HG03095 (cell line): ENCODE data around the gene ZNF397.
"Not testable (repeated sequence)": the region's sequence is repeated elsewhere in the genome, so short reads cannot be mapped to it uniquely, and the experiment has no call there.

Experiments used
- ATAC-seq: cut with Tn5 transposase; IDR thresholded peaks from one replicate; pipeline ENCODE4 v1.9.1; 2021; ENCODE audit warnings: moderate library complexity; ENCODE audit not compliant: unreplicated experiment

Gene ZNF397

DNA sequence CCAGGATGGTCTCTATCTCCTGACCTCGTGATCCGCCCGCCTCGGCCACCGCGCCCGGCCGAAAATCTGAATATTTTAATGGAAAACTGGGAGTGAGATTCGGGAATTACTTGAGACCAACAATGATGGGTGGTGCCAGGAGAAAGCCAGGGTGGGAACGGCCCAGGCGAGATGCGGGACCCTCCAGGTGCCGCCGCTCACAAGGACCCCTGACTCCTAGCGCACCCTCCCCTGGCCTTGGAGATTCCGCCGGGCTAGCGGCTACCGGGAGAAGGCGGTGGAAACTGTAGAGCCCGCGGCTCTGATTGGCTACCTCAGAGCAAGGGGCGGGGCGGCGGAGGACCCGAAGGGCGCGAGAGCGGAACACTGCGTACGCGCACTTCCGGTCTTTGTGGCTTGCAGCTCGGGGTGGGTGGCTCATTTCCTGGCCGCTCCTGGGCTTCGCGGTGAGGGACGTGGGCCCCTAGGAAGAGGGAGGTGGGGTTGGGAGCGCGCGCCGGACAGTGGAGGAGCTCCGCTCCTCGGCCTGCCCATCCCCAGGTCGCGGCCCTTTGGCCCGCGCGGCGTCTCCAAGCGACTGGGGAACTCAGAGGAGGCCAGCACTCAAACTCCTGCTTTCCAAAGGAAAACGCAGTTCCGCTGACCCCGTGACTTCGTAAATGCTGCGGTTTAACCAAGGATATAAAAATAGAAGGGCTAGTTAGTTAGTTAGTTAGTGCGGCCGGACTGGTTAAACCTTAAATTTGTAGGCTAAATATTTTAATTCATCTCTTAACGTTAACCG lies at the start of gene ZNF397:
Gene ZNF397 (plus strand): TSS at position 371 of the 784 bp plus-strand sequence. CDS start 1,437 bp downstream, outside the sequence.
- ATAC-seq, result peak; percentile 99

DNA sequence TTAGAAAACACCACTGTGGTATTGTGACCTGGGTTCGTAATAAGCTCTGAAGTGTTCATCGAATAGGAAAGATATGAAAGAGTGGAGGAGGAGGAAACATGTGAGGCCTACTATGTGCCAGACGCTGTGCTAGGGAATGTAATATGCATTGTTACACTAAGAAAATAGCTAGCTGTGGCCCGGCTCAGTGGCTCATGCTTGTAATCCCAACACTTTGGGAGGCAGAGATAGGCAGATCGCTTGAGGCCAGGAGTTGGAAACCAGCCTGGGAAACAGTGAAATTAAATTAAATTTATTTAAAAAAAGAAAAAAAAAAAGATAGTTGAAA lies 49.2 kb upstream of the ZNF397 start:
- no peak for ATAC-seq

DNA sequence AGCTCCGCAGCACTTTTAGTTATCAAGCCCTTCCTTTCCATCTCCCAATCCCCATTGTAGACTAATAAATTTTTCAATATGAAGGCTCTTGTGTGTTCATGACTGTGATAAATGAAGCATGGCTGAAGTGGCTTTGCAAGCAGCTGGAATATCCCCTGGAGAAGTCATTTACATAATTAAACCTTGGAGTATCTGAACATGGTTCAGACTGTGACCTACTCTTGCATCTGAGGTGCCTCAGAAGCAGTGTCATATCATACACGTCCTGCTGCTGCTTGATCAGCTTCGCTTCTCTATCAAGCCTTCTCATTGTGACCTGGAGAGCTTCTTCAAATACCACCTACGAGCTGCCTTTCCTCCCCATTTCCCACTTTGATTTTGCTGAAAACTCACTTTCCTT lies 48.4 kb upstream of the ZNF397 start:
- no peak for ATAC-seq

DNA sequence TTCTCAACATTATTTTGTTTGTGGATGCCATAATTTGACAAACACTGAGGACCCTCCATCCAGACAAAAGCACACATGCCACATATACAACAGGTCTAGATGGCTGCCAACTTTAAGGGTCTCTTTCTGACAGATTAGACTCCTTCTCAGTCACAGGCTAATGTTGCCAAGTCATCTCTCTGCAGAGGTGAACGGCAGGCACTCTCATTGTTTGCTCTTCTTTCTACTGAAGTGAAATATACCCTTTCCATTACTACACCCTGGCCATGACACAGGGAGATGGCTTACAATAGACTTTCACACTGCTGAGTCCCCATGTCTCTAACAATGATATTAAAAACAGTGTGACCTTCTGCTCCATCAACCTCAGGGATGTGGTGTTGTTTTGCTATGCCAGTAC lies 47.5 kb upstream of the ZNF397 start:
- ATAC-seq, result no peak

DNA sequence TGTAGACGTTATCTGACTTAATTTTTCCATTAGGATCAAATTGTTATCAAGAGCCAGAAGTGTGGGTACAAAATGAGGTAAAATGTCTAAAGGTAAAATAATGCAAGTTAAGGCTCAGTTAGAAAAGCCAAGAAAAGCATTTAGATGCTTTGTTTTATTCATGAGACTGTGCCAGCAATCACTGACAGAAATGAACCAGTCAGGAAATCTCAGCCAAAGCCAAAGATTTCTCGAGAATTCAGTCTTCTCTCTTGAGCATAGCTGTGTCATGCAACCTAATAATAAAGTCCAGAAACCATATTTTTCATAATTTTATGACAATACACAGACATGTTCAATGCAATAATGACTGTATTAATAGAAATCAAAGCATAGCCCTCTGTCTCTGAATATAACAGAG lies 43.5 kb upstream of the ZNF397 start:
- no peak for ATAC-seq

DNA sequence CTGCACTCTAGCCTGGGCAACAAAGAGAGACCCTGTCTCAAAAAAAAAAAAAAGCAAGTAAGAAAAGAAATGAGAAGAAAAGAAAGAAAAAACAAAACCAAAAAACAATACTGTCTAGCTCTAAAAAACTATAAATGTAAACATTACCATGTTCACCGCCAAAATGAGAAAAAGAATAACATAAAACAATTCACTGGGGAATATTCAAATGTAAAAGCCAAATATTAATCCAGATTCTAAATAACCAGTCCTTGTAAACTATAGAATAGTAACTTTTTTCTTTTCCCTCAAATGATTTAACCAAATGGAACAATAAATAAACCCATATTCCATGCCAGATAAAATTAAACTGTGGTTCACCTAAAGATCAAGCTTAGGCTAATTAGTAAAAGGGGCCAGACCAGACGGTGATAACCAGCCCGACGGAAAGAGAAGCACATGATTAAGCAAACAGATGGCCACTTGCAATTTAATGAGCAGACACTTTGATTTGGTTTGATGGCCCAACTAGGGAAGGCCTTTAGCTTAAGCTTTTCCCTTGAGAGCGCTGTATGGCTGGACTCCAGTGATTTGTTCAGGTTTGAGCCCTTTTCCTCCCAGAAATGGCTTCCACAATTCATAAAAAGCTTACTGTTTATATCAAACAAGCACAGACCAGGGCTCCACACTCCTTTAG lies 39.4 kb upstream of the ZNF397 start:
- ATAC-seq, result no peak

DNA sequence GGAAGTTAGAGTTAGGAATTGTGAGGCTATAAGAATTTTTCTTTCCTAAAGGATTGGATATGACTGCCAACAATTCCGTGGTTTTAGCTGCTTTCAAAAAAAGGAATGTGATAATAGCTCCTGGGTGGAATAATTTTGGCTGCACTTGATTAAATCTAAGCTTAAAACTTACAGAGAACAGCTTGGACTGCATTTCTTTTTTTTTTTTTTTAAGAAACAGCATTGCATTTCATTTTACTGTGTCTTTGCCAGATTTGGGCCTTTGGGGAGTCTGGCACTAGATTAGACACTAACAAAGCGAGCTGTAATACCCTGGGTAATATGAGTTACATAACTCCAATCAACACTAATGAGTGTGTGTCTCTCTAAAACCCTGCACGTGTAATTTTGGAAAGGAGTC lies 37.8 kb upstream of the ZNF397 start:
- ATAC-seq, result no peak

DNA sequence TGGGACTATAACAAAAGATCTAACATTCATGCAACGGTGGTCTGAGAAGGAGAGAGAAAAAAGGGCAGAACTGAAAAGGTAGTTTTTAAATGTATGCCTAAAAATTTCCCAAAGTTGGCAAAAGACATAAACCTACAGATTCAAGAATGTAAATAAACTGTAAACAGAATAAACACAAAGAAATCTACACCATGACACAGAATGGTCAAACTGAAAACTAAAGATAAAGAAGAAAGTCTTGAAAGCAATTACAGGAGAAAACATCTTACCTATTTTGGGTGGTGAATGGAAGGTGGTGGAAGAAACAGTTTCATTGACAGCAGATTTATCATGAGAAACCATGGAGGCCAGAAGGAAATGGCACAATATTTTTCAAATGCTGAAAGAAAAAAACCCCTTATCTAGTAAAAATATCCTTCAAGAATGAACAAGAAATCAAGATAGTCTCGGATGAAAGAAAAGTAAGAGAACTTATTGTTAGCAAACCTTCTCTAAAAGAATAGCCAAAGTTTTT lies 35.6 kb upstream of the ZNF397 start:
- no peak for ATAC-seq

DNA sequence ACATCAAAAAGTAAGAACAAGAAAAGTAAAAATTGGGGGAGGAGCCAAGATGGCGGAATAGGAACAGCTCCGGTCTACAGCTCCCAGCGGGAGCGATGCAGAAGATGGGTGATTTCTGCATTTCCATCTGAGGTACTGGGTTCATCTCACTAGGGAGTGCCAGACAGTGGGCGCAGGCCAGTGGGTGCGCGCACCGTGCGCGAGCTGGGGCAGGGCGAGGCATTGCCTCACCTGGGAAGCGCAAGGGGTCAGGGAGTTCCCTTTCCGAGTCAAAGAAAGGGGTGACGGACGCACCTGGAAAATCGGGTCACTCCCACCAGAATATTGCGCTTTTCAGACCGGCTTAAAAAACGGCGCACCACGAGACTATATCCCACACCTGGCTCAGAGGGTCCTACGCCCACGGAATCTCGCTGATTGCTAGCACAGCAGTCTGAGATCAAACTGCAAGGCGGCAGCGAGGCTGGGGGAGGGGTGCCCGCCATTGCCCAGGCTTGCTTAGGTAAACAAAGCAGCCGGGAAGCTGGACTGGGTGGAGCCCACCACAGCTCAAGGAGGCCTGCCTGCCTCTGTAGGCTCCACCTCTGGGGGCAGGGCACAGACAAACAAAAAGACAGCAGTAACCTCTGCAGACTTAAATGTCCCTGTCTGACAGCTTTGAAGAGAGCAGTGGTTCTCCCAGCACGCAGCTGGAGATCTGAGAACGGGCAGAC lies 34.9 kb upstream of the ZNF397 start:
- ATAC-seq, result not testable (repeated sequence)

DNA sequence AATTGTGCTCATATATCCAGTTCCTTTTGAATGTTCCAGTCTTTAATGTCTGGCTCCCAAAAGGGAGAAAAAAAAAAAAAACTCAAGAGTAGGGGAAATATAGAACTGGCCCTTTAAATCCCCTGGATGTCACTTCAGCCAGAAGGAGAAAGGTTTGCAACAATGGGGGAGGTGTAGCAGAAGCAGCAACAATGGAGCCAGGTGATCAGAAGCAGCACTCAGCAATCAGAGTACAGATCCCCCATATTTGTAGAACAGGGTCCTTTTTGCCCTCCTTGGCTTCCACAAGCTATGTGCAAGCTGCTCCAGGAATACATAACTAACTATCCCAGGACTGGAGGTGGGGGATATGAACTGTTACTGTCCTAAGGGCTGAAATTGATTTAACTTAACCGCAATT lies 25.8 kb upstream of the ZNF397 start:
- ATAC-seq, result no peak

DNA sequence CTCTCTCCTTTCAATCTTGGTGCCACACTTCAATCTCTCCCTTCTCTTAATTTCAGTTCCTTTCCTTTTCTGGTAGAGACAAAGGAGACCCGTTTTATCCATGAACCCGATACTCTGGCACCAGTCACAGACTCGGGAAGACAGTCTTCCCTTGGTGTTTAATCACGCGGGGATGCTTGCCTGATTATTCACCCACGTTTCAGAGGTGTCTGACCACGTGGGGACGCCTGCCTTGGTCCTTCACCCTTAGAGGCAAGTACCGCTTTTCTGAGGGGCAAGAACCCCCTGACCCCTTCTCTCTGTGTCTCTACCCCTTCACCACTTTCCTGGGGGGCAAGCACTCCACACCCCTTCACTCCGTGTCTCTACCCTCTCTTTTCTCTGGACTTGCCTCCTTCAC lies 24.2 kb upstream of the ZNF397 start:
- ATAC-seq, result not testable (repeated sequence)

DNA sequence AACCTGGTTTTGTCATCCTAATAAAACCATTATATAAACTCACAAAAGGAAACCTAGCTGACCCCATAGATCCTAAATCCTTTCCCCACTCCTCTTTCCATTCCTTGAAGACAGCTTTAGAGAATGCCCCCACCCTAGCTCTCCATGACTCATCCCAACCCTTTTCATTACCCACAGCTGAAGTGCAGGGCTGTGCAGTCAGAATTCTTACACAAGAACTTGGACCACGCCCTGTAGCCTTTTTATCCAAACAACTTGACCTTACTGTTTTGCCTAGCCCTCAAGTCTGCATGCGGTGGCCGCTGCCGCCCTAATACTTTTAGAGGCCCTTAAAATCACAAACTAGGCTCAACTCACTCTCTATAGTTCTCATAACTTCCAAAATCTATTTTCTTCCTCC lies 21.5 kb upstream of the ZNF397 start:
- not testable (repeated sequence) for ATAC-seq

DNA sequence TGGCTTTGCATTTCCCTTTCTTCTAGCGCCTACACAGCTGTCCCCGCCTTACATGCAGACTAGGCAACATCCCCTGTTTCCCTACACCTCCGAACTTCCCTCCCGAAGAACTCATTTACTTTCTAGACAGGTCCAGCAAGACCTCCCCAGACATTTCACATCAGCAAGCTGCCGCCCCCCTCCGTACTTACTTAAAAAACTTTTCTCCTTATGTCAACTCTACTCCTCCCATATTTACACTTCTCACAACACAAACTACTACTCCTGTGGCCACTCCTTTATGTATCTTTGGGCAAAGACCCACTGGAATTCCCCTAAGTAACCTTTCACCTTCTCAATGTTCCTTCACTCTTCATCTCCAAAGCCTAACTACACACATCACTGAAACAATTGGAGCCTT lies 20.4 kb upstream of the ZNF397 start:
- no peak for ATAC-seq

DNA sequence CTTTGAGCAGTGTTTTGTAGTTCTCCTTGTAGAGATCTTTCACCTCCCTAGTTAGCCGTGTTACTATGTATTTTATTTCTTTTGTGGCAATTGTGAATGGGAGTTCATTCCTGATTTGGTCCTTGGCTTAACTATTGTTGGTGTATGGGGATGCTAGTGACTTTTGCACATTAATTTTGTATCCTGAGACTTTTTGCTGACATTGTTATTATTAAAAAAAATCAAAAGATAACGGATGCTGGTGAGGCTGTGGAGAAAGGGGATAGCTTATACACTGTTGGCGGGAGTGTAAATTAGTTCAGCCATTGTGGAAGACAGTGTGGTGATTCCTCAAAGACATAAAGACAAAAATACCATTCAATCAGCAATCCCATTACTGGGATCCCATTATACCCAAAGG lies 17.0 kb upstream of the ZNF397 start:
- no peak for ATAC-seq

DNA sequence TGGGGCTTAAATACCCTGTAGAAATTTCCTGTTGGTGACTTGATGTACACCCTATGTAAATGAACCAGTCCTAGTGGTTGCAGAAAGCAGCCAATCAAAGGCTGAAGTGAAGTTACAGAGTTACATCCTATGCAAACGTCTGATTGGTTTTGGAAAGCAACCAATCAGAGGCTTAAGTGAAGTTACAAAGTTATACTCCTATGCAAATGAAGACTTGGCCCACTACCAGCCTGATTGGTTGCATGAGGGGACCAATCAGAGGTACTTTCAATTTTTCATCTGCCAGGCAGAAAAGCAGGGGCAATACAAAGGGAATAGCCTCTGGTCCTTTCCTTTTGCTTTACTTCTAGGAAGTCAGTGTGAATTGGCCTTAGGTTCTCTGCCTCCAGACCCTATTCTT lies 13.6 kb upstream of the ZNF397 start:
- ATAC-seq, result no peak

DNA sequence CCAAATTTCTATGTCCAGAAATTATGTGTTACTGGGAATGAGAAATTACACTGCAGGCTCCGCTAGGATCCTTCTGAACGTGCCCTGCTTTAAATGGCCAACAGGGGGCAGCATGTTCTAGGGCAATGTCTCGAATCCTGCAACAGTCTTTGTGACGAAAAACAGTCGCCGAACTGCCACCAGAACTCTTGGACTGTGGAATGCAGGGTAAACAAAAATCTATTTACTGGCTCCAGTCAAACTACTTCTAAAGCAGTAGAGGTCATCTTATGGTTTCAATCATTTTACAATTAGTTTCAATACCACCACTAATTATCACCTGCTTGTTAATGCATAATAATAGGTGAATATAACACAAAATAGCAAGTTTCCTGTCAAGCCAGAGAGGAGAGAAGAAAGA lies 9.8 kb upstream of the ZNF397 start:
- ATAC-seq, result peak; percentile 69

DNA sequence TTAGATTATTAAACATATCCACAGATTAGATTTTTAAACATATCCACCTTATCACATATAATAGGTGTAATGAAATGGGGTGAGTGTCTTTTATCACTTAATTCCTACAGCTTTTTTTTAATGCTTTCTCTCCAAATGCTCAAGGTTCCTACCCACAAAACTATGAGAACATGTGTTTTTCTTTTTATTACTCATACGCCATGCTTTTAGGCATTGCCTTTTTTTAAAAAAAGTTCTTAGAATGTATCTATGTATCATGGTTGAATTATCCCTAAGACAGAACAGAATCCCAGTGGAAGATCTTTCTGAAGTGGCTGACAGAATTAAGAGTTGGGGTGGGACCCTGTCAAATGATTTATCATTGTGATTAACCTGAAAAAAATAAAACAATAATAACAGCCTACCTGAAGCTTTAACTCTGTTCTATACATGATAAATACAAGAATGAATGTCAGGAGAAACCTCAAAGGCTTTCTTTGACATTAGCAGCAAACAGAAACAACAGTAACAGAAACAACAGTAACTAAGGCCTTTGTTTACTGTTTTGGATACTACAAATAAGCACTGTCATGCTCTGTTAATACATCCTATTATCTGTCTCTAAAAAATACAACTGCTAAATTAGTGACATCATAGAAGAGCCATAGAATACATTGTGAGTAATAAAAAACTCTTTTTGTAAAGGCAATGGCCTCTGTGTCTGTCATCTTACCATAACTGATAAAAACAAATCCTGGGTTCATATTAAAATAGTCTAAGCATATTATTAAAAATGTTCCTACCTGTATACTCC lies 4.1 kb upstream of the ZNF397 start:
- ATAC-seq, result no peak

DNA sequence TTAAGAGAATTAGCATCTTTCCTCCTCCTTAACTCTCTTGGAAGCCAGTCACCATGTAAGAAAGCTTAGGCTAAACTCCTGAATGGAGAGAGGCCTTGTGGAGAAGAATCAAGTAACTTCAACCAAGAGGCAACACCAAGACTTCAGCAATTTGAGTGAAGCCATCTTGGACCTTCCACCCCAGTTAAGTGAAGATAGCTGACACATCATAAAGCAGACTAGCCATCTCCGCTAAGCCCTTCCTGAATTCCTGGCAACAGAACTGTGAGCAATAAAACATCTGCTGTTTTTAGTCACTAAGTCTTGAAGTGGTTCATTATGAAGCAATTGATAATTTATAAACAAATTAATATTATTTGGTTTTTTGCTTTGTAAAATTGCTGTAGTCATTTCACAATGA lies 1.5 kb upstream of the ZNF397 start:
- ATAC-seq, result no peak

DNA sequence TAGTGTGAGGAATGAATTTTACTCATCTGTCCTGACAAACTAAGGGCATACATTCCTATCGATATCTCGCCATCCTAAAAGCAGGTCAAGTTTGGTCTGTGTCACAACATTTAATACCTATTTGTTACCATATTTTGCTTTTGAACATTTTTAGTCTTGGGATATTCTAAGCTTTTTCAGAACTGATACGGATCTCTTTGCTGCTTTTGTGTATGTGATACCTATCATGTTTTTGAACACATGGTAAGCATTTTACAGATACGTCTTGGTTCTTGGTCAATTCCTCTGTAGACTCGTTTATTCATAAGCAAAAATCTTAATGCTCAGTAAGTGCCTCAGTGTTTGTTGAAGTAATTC lies 592 bp downstream of the ZNF397 start:
- ATAC-seq, result no peak

DNA sequence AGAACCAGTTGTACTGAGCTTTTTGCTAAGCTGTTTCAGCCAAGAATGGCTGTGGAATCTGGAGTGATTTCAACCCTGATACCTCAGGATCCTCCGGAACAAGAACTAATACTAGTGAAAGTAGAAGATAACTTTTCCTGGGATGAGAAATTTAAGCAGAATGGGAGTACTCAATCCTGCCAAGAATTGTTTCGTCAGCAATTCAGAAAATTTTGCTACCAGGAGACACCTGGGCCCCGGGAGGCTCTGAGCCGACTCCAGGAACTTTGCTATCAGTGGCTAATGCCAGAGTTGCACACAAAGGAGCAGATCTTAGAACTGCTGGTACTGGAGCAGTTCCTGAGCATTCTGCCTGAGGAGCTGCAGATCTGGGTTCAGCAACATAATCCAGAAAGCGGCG lies 1.6 kb downstream of the ZNF397 start:
- no peak for ATAC-seq

DNA sequence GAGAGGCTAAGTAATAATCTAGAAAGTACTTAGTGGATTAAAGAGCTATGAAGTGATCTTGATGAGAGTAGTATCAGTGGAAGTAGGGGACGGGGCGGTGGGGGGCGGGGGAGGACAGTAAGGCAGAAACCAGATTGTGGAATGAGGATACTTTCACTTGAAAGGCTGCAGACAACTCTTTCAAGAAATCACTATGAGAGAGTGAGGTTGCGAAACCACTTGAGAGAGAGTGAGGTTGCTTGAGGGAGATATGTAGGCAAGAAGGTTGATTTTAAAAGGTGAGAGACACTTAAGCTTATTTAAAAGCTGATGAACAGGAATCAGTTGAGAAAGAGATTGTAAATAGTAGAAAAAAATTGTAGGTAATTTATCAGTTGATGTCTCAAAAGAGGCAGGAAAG lies 3.8 kb downstream of the ZNF397 start:
- ATAC-seq, result no peak
